KBM-7 (cell line): Measurements from ENCODE around the gene KRTAP10-4.
"Not testable (repeated sequence)": the region's sequence is repeated elsewhere in the genome, so short reads cannot be mapped to it uniquely, and the experiment has no call there.

Source experiments
- DNase-seq: peaks from one replicate; pipeline ENCODE4 v3.0.0-alpha.2; 2015
- in situ Hi-C: fragments of 300-500 bp; cut with MboI; formaldehyde crosslinking; loops from 2 replicates; pipeline ENCODE4 v1.14.3; 2020; ENCODE audit warnings: low sequenced_read_pairs, low pct_unique_long_range_greater_than_20kb, mixed read lengths

Gene KRTAP10-4, protein sequence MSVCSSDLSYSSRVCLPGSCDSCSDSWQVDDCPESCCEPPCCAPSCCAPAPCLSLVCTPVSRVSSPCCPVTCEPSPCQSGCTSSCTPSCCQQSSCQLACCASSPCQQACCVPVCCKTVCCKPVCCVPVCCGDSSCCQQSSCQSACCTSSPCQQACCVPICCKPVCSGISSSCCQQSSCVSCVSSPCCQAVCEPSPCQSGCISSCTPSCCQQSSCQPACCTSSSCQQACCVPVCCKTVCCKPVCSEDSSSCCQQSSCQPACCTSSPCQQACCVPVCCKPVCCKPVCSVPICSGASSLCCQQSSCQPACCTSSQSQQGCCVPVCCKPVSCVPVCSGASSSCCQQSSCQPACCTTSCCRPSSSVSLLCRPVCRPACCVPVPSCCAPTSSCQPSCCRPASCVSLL

DNA sequence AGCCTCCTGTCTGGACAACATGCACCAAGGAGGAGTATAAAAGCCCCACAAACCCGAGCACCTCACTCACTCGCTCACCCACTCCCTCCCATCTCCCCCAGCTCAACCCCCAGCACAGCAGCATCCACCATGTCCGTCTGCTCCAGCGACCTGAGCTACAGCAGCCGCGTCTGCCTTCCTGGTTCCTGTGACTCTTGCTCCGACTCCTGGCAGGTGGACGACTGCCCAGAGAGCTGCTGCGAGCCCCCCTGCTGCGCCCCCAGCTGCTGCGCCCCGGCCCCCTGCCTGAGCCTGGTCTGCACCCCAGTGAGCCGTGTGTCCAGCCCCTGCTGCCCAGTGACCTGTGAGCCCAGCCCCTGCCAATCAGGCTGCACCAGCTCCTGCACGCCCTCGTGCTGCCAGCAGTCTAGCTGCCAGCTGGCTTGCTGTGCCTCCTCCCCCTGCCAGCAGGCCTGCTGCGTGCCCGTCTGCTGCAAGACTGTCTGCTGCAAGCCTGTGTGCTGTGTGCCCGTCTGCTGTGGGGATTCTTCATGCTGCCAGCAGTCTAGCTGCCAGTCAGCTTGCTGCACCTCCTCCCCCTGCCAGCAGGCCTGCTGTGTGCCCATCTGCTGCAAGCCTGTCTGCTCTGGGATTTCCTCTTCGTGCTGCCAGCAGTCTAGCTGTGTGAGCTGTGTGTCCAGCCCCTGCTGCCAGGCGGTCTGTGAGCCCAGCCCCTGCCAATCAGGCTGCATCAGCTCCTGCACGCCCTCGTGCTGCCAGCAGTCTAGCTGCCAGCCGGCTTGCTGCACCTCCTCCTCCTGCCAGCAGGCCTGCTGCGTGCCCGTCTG, at the start of gene KRTAP10-4:
Gene KRTAP10-4, plus strand, starts transcription at position 100 of the 827 bp plus-strand sequence. Its CDS starts 30 bp downstream, at position 130.
- not testable (repeated sequence) for DNase-seq
- in situ Hi-C loops, result loop anchor here (25.0 kb wide), 1 partner anchor 112 kb away; the partner anchor contains the start of gene LRRC3

DNA sequence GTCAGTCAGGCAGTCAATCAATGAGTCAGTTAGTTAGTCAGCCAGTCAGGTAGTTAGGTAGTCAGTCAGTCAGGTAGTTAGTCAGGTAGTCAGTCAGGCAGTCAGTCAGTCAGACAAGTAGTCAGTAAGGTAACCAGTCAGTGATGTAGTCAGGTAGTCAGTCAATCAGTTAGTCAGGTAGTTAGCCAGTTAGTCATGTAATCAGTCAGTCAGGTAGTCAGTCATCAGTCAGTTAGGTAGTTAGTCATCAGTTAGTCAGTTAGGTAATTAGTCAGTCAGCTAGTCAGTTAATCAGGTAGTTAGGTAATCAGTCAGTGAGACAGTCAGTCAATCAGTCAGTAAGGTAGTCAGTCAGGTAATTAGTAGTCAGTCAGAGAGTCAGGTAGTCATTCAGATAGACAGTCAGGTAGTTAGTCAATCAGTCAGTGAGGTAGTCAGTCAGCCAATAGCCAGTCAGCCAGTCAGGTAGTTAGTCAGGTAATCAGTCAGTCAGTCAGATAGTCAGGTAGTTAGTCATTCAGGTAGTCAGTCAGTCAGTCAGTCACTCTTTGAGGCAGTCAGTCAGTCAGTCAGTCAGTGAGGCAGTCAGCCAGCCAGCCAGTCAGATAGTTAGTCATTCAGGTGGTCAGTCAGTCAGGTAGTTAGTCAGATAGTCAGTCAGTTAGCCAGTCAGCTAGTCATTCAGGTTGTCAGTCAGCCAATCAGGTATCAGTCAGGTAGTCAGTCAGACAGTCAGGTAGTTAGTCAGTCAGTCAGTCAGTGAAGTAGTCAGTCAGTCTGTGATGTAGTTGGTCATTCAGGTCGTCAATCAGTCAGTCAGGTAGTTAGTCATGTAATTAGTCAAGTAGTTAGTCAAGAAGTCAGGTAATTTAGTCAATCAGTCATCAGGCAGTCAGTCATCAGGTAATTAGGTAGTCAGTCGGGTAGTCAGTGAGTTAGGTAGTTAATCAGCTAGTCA, 48.8 kb upstream of the KRTAP10-4 start:
- in situ Hi-C loops, result loop anchor here (25.0 kb wide), 1 partner anchor 213 kb away; no protein-coding TSS in a partner anchor
- DNase-seq, result no peak

DNA sequence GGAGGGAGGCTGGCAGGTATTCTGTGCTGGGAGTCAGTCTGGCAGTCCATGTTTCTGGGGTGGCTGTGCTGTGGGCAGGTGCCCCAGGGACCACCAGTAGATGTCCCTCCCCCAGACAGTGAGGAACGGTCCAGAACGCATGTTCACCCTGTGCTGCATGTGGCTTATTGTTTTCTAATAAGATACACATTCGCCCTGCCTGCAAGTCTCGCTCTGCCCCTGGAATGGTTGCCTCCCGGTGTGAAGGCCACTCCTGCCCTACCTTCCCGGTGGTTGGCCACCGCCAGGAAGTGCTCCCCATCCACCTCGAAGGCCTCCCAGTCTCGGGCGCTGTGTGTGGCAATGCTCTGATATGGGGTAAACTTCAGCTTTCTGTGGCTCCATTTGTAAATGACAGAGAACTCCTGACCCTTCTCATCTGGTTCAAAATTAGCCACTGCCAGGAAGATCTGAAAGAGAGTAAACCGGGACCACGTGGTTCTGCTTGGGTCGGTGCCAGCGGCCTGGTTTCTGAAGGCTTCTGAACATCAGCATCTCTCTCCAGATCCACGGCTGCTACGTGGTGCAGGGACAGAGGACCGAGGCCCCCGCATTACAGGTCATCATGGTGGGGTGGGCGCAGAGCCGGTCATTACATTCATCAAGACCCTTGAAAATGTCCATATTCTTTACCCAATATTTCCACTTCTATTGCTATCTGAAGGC, 48.0 kb upstream of the KRTAP10-4 start:
- in situ Hi-C loops, result loop anchor here (25.0 kb wide), 1 partner anchor 212 kb away; no protein-coding TSS in a partner anchor
- DNase-seq, result no peak

DNA sequence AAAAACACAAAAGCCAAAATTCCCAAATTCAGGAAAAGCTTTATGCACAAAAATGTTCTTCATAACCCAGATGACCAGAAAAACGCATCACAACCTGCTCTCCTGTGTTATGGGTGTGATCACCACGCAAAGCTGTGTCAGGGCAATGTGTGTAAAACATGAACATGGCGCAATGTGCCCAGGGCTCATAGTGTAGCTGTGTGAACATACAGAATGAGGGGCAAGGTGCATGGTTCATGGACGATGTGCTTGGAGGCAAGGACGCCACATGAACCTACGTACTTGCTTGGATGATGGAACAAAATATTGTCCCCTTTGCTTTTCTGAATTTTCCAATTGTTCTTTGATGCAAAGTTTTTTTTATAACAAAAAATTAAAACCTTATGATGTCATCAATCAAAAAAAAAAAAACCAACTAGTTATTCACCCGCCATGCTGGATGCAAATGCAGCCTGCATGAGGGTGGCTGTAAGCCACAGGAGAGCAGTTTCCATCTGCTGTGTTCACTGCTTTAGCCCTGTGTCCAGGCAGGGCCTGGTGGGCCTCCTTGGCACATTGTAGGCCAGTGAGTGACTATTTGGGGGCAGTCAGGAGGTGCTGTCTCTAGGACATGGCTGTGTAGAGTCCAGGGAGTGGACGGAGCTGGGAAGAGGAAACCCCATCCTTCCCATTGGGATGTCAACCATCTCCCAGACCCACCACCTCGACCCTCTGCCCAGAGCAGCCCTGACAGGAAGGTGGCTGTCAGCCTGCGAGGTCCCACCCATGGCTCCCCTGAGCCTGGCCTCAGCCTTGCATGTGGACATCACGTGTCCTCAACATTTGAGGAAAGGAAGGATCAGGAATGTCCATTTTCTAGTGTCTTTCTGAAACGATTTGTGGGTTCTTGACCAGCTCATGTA, 47.2 kb upstream of the KRTAP10-4 start:
- in situ Hi-C loops, result loop anchor here (25.0 kb wide), 1 partner anchor 211 kb away; no protein-coding TSS in a partner anchor

DNA sequence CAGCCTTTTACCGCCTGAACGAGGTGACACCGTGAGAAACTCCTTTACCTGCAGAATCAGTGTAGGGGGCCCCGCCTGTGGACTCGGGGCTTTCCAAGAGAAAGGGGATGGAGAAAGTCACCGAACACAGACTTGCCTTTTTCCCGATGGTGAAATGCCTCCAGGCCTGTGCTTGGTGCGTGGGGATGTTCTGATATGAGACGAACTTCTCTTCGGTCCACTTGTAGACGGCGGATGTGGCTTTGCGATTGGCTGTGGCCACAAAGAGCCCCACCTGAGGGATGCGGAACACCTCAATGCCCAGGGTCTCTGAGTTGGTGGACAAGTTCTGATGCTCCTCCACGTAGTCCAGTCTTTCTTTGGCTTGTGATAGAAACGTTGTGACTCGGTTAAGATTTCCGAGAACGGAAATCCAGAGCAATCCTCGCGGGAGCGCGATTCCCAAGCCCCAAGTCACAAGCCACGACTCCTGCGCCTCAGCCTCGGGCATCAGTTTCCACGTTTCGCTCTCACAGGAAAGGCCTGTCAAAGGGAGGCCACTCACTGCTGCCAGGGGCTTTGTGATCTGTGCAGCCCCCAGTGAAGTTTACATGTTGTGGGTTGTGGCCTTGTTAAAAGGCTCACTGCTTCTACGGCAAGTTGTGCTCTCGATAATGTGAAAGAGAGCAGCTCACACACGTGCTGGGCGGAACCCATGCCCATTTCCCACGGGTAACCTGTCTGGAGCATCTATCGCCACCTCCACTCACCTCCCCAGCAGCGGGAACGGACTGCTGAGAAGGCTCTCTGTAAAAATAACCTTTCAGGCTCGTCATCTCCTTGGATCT, 46.2 kb upstream of the KRTAP10-4 start:
- no peak for DNase-seq
- in situ Hi-C loops, result loop anchor here (25.0 kb wide), 1 partner anchor 210 kb away; no protein-coding TSS in a partner anchor

More for the DNA sequence above, 47.2 kb upstream of the KRTAP10-4 start:
- DNase-seq, result no peak

DNA sequence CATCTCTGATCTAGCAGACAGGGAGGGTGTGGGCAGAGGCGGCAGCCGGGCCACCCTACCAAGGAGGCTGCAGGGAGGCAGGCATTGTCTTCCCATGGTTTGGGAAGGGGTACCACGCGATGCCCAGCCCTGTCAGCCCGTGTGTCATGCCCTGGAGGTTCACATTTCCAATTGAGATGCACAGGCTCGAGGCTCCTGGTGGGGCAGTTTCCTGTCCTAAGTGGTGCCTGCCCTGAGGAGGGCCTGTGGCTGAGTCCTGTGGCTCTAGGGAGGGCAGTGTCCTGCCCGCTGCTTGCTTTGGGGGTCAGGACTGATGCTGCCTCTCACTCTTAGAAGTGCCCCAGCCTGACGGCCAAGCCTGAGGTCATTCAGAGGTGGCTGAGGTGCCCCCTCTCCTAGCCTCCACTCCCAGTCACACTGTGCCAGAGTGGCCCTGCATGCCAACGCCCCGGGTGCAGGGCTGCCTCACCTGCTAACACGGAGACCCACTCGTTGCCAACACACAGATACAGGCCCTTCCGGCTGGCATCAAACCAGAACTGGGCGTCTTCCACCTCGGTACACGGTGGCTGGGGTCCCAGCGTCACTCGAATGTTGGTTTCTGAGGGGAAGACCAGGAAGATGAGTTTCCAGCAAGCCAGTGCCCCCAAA, 45.4 kb upstream of the KRTAP10-4 start:
- in situ Hi-C loops, result loop anchor here (25.0 kb wide), 1 partner anchor 209 kb away; no protein-coding TSS in a partner anchor

DNA sequence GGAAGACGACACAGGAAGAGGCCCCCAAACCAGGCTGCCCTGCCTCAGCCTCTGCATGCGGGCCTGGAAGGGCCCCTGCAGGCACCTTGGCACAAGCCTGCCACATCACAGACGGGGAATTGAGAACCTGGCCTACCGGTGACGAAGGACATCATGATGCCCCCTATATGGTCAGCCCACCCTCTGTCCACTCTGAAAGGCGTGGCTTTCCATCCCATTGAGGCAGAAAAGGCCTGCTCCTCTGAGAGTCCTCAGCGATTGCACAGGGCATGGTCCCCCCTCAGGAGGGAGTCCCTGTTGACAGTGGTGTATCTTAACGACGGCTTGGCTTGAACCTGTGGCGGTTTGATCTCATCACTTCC, 44.9 kb upstream of the KRTAP10-4 start:
- in situ Hi-C loops, result loop anchor here (25.0 kb wide), 1 partner anchor 209 kb away; no protein-coding TSS in a partner anchor

More for the DNA sequence above, 45.4 kb upstream of the KRTAP10-4 start:
- no peak for DNase-seq

DNA sequence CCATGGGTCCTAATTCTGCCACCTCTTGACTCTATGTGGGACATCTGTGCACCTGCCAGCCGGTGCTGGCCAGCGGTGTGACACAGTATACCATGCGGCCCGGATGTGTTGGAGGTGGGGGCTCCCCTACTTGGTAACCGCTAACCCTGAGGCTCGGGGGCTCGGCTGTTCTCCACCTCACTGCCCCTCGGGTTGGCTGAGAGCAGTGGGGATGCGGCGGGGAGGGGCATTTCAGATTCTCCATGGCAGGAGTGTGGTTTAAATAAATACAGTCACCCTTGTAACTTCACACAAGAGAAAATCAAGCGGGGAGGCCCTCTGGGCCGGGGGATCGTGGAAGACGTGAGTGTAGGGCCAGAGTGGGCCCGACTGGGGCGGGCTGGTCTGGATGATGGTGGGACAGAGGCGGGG, 44.5 kb upstream of the KRTAP10-4 start:
- in situ Hi-C loops, result loop anchor here (25.0 kb wide), 1 partner anchor 208 kb away; no protein-coding TSS in a partner anchor
- no peak for DNase-seq

More for the DNA sequence above, 44.9 kb upstream of the KRTAP10-4 start:
- DNase-seq, result no peak

DNA sequence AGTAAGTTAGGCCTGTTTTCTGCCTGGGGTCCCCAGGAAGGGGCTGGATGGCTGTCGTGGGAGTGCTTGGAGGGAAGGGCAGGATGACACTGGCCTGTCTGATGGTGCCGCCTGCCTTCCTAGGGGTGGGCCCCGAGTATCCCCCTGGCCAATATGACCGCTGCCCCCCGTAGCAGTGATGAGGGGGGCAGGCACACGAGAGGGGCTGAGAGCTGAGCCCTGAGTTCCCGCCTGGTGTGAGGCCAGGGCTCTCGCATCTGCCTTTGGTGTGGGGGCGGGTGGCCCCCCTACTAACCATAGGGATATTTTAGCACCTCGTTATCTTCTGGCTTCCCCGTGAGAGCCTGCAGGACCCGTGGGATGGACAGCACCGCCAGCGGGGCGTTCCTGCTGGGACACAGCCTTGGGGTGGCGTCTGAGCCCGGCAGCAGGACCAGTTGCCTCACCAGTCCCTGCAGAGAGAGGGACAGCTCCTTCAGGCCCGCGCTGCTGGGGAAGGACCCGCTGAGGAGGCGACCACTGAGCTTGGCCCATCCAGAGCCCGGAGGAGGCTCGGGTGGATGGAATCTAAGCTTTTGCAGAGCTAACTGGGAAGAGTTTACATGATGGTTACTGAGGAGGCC, 43.9 kb upstream of the KRTAP10-4 start:
- DNase-seq, result no peak
- in situ Hi-C loops, result loop anchor here (25.0 kb wide), 1 partner anchor 208 kb away; no protein-coding TSS in a partner anchor

DNA sequence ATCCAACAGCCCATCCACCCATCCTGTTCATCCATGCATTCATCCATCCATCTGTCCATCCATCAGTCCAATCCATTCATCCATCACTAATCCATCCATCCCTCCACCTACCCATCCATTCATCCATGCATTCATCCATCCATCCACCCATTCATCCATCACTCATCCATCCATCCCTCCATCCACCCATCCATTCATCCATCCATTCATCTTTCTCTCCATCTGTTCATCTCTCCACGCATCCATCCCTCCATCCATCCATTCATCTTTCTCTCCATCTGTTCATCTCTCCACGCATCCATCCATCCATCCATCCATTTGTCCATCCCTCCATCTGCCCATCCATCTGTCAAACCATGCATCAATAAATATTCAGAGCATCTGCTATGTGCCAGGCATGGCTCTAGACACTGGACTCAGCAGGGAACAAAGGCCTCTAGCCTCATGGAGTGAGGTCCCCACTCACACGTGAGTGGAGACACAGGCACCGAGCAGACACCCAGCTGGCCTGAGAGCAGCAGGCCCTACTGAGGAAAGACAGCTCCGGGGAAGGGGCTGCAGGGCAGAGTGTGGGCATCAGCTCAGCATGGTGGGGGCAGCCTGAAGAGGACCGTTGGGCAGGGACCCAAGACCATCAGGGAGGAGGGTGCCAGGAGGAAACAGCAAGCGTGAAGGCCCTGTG, 43.2 kb upstream of the KRTAP10-4 start:
- no peak for DNase-seq
- in situ Hi-C loops, result loop anchor here (25.0 kb wide), 1 partner anchor 207 kb away; no protein-coding TSS in a partner anchor

DNA sequence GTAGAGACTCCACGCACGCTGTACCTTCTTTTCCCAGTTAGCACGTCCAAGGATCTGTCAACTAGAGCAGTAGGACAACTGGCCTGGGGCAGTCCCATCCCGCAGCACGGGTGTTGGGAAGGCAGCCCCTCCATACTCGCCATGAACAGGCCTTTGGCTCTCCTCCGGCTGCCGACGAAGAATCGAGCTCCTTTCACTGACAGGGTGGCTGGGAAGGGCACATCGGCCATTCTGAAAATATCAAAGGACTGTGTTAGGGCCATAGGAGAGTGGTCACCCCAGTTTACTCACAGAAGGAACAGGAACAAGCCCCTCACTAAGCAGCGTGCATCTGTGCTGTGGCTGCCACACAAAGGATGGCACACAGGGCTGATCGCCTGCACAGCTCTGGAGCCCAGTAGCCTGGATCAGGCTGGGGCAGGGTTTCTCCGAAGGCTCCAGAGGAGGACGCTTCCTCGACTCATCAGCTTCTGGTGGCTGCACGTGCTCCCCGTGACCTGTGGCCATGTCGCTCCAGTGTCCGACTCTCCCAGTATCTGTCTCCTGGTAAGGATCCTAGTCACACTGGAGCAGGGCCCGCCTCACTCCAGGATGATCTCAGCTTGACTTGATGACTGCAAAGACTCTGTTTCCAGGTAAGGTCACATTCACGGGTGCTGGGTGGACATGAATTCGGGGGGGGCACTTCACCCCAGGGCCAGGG, 42.5 kb upstream of the KRTAP10-4 start:
- DNase-seq, result no peak
- in situ Hi-C loops, result loop anchor here (25.0 kb wide), 1 partner anchor 206 kb away; no protein-coding TSS in a partner anchor

DNA sequence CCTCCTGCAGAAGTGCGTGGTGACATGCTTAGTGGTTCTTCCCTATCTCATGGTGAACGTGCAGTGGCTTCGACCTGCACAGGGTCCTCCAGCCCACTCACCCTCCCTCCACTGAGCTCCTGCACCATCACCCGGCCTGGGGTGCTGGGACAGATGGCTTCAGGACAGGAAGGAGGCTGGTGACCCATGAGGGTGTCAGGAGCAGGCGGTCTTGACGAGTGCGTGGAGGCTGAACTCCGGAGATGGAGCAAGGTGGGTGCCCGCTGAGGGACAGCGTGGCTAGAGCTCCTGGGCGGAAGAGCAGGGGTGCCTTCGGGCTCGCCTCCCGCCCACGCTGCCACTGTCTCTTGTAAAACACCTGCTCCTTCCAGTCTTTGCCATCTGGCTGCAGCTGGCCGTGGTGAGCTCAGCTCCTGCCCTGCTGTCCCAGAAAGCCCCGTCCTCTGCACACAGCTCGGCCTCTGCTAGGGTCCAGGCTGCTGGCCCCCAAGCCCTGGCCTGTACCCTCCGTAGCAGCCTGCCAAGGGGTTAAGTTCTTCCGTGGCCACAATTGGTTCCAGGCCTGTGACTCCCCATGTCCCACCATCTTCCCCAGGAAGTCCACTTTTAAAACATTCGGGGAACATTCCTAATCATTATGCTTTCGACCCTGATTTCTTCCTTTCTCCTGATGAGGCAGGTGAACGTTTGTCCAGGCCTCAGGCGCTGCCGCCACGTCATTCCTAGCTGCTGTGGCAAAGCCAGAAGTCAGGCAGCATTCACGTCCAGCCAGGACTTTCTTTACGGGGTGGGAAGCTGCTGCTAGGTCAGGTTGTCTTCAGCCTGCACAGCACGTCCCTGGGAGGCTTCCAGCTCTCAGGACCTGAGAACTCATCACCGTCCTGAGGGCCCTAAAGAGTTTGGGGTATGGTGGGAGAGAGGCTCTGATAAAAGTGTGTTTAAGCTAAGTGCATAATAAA, 41.6 kb upstream of the KRTAP10-4 start:
- no peak for DNase-seq
- in situ Hi-C loops, result loop anchor here (25.0 kb wide), 1 partner anchor 205 kb away; no protein-coding TSS in a partner anchor

DNA sequence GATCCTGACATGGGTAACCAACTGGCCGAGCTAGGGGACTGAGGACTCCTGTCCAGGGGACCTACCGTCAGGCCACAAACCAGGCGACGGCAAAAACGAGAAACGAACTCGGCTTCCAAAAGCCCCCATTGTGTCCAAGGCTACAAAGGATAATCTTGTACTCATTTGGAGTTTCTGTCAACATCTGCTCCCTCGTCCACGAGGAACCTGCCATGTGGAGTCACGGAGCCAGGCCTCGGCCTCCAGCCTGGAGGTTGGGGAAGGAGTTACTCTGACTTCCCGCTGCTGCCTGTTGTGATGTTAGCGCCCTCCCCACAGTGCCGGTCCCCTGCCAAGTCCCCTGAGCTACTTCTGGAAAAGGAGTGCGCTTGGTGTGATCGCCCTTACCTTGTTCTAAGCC, 40.8 kb upstream of the KRTAP10-4 start:
- DNase-seq, result no peak
- in situ Hi-C loops, result loop anchor here (25.0 kb wide), 1 partner anchor 205 kb away; no protein-coding TSS in a partner anchor
